Measurements from ENCODE around the gene MCF2L. TPM values are rescaled to one million over a fixed set of nuclear protein-coding genes. Genes with fewer than 3 reads are reported as not detected.

The MCF2L gene
- total RNA-seq, 1 donor from 2014 or later = 40.4 TPM

GRCh38 chr13:113036401-113036800 is 67.4 kb downstream of the MCF2L start:
- Histone ChIP-seq H3K79me2 (ENCODE audit: low read depth) (no peaks in the 10 kb centered on the region), H3K4me1 (no peaks in the 10 kb centered on the region), H3K27ac (no peak overlapping the region), H3F3A (ENCODE audit: low read depth) (peaks cover 4% of the 10 kb centered on the region), H2AFZ (replicated peaks) (no peak overlapping the region), H3K36me3 (no peaks in the 10 kb centered on the region), H3K4me2 (no peak overlapping the region), H3K9me3 (ENCODE audit: low read depth) (no peaks in the 10 kb centered on the region), H4K20me1 (ENCODE audit: low read depth) (no peaks in the 10 kb centered on the region), H3K4me3 (no peak overlapping the region), H3K9ac (no peak overlapping the region), H3K27me3 (no peaks in the 10 kb centered on the region)
- H3K27ac Mint-ChIP-seq = no peak overlapping the region
- peaks cover 8% of the 10 kb centered on the region for H3K27me3 Mint-ChIP-seq (ENCODE audit: insufficient read depth, low read depth)
- H3K9me3 Mint-ChIP-seq = peaks cover 10% of the 10 kb centered on the region
- DNase-seq (ENCODE audit: low spot score) = no peak
- H3K36me3 Mint-ChIP-seq = peaks cover 19% of the 10 kb centered on the region
- no peak for TF ChIP-seq EZH2phosphoT487 (IDR thresholded peaks at IDR 0.05)
- no peak for TF ChIP-seq CTCF (IDR thresholded peaks at IDR 0.05)
- TF ChIP-seq EZH2 (IDR thresholded peaks at IDR 0.05) = no peak
- H3K4me3 Mint-ChIP-seq = no peak overlapping the region
- H3K4me1 Mint-ChIP-seq = peaks cover 3% of the 10 kb centered on the region

- Histone ChIP-seq H3K36me3 (no peaks in the 10 kb centered on the region), H2AFZ (replicated peaks) (no peak overlapping the region), H3K9ac (no peak overlapping the region), H3K9me3 (ENCODE audit: low read depth) (no peaks in the 10 kb centered on the region), H3F3A (ENCODE audit: low read depth) (no peaks in the 10 kb centered on the region), H4K20me1 (ENCODE audit: low read depth) (no peaks in the 10 kb centered on the region), H3K27ac (no peak overlapping the region), H3K4me1 (no peaks in the 10 kb centered on the region), H3K79me2 (ENCODE audit: low read depth) (no peaks in the 10 kb centered on the region), H3K4me2 (no peak overlapping the region), H3K4me3 (no peak overlapping the region), H3K27me3 (no peaks in the 10 kb centered on the region)
- Mint-ChIP-seq H3K9me3 (peaks cover 10% of the 10 kb centered on the region), H3K36me3 (peaks cover 17% of the 10 kb centered on the region), H3K4me1 (peaks cover 2% of the 10 kb centered on the region), H3K4me3 (no peak overlapping the region), H3K27me3 (ENCODE audit: insufficient read depth, low read depth) (peaks cover 11% of the 10 kb centered on the region), H3K27ac (no peak overlapping the region)
- no peak for DNase-seq (ENCODE audit: low spot score)
- no peak for TF ChIP-seq CTCF (IDR thresholded peaks at IDR 0.05)
- TF ChIP-seq EZH2 (IDR thresholded peaks at IDR 0.05) = no peak
- no peak for TF ChIP-seq EZH2phosphoT487 (IDR thresholded peaks at IDR 0.05)
Measured at GRCh38 chr13:113040031-113040430, 71.0 kb downstream of the MCF2L start.

- TF ChIP-seq EZH2 (IDR thresholded peaks at IDR 0.05) (no peak), CTCF (IDR thresholded peaks at IDR 0.05) (no peak), EZH2phosphoT487 (IDR thresholded peaks at IDR 0.05) (no peak)
- peaks cover 18% of the 10 kb centered on the region for H3K36me3 Mint-ChIP-seq
- no peaks in the 10 kb centered on the region for H3K9me3 ChIP-seq (ENCODE audit: low read depth)
- DNase-seq (ENCODE audit: low spot score) = no peak
- H3K4me2 ChIP-seq = no peak overlapping the region
- H3K4me3 ChIP-seq = no peak overlapping the region
- H3F3A ChIP-seq (ENCODE audit: low read depth) = no peaks in the 10 kb centered on the region
- no peaks in the 10 kb centered on the region for H3K79me2 ChIP-seq (ENCODE audit: low read depth)
- peaks cover 2% of the 10 kb centered on the region for H3K4me1 Mint-ChIP-seq
- H3K9me3 Mint-ChIP-seq = peaks cover 10% of the 10 kb centered on the region
- no peak overlapping the region for H2AFZ ChIP-seq (replicated peaks)
- H4K20me1 ChIP-seq (ENCODE audit: low read depth) = no peaks in the 10 kb centered on the region
- no peak overlapping the region for H3K27ac ChIP-seq
- H3K27ac Mint-ChIP-seq = no peak overlapping the region
- H3K4me1 ChIP-seq = no peaks in the 10 kb centered on the region
- H3K36me3 ChIP-seq = no peaks in the 10 kb centered on the region
- no peak overlapping the region for H3K4me3 Mint-ChIP-seq
- H3K27me3 ChIP-seq = no peaks in the 10 kb centered on the region
- H3K27me3 Mint-ChIP-seq (ENCODE audit: insufficient read depth, low read depth) = peaks cover 9% of the 10 kb centered on the region
- H3K9ac ChIP-seq = no peak overlapping the region
Measured at GRCh38 chr13:113040597-113041292, 71.7 kb downstream of the MCF2L start.
